ENCODE data around the gene KMT2D. TPM values are rescaled to one million over a fixed set of nuclear protein-coding genes. Genes with fewer than 3 reads are reported as not detected.

KMT2D gene
- total RNA-seq, 2 donors from 2014 or later, result 44.1 to 47.4 TPM

Other genes with a start within 250 kb of the KMT2D start
- gene CACNB3, start 242.3 kb downstream of the KMT2D start, total RNA-seq, result 1 to 10 TPM; 8.8 to 9.5 TPM
- 10 to 100 TPM; 34.7 to 37.5 TPM for gene DDX23, start 208.6 kb downstream of the KMT2D start, total RNA-seq
- gene RND1, start 194.9 kb downstream of the KMT2D start, total RNA-seq, result under 1 TPM; 0.56 to 0.79 TPM
- 10 to 100 TPM; 14.5 to 25.0 TPM for gene FKBP11, start 135.3 kb downstream of the KMT2D start, total RNA-seq
- 10 to 100 TPM; 72.2 to 90.5 TPM for gene ARF3, start 103.3 kb downstream of the KMT2D start, total RNA-seq
- gene WNT10B, start 89.1 kb downstream of the KMT2D start, total RNA-seq, result 1 to 10 TPM in 1 of 2 donors, under 1 TPM in 1; 0.65 to 1.0 TPM
- gene WNT1, start 82.5 kb downstream of the KMT2D start, total RNA-seq, result not detected
- gene DDN, start 61.4 kb downstream of the KMT2D start, total RNA-seq, result under 1 TPM; 0.29 to 0.84 TPM
- 10 to 100 TPM; 70.2 to 72.2 TPM for gene PRKAG1, start 42.0 kb downstream of the KMT2D start, total RNA-seq
- under 1 TPM; 0.24 to 0.41 TPM for gene RHEBL1, start 9.2 kb upstream of the KMT2D start, total RNA-seq
- gene DHH, start 34.0 kb upstream of the KMT2D start, total RNA-seq, result 1 to 10 TPM in 1 of 2 donors, under 1 TPM in 1; 0.97 to 1.0 TPM
- gene LMBR1L, start 50.1 kb upstream of the KMT2D start, total RNA-seq, result 10 to 100 TPM; 24.4 to 46.0 TPM
- 100 to 1,000 TPM; 577 to 615 TPM for gene TUBA1B, start 70.6 kb upstream of the KMT2D start, total RNA-seq
- 100 to 1,000 TPM; 119 to 134 TPM for gene TUBA1A, start 128.3 kb upstream of the KMT2D start, total RNA-seq
- gene TUBA1C, start 204.3 kb upstream of the KMT2D start, total RNA-seq, result 10 to 100 TPM; 68.0 to 99.9 TPM
- under 1 TPM in 1 of 2 donors, not detected in 1; 0.59 TPM for gene PRPH, start 234.4 kb upstream of the KMT2D start, total RNA-seq

Measured in left cardiac atrium (tissue), 2 donors.